D721Med (cell line): ENCODE data around the gene RIF1.

Experiments used
- DNase-seq: peaks from one replicate; pipeline ENCODE4 v3.0.0; 2011; ENCODE audit warnings: low spot score; ENCODE audit not compliant: insufficient read length
- FAIRE-seq: peaks from 2 replicates; lab custom pipeline; 2011; peaks lifted over from hg19 to GRCh38; lab: Jason Lieb, UNC
- TF ChIP-seq, protein P1 (sequence below): IDR thresholded peaks from 2 replicates; pipeline ENCODE4 v1.5.1; 2012; ENCODE audit warnings: mild to moderate bottlenecking, control low read depth; ENCODE audit not compliant: insufficient read depth; ENCODE audit errors: missing control alignments

The RIF1 gene

DNA sequence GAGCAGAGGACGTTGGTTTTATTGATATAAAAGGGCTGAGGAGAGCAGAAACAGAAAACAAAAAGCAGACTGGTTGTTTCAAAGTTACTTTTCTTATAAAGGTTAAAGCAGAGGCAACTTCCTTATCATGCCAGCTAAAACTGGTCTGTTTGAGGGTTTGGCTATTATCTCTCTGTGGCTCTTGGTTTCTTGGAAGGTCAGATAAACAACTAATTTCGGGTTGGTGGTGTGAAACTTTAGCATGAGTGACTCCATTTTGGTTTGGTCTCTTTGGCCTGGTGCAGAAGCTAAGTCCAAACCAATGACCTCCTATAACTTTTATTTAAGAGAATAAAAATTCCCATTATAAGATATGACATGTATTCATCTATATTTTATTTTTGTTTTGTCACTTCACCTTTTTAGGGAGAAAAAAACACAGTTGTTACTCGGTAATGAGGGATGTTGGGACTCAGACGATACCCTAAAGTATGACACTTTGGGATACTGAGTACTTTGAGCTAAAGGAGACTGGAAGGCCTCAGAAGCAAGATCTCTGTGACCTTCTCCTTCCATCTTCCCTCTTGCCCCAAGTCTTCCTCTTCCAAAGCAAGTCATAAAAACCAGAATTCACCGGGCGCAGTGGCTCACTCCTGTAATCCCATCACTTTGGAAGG, 29.0 kb upstream of the RIF1 start:
- DNase-seq: no peak
- TF ChIP-seq, protein P1, sequence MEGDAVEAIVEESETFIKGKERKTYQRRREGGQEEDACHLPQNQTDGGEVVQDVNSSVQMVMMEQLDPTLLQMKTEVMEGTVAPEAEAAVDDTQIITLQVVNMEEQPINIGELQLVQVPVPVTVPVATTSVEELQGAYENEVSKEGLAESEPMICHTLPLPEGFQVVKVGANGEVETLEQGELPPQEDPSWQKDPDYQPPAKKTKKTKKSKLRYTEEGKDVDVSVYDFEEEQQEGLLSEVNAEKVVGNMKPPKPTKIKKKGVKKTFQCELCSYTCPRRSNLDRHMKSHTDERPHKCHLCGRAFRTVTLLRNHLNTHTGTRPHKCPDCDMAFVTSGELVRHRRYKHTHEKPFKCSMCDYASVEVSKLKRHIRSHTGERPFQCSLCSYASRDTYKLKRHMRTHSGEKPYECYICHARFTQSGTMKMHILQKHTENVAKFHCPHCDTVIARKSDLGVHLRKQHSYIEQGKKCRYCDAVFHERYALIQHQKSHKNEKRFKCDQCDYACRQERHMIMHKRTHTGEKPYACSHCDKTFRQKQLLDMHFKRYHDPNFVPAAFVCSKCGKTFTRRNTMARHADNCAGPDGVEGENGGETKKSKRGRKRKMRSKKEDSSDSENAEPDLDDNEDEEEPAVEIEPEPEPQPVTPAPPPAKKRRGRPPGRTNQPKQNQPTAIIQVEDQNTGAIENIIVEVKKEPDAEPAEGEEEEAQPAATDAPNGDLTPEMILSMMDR: no peak
- FAIRE-seq: no peak

DNA sequence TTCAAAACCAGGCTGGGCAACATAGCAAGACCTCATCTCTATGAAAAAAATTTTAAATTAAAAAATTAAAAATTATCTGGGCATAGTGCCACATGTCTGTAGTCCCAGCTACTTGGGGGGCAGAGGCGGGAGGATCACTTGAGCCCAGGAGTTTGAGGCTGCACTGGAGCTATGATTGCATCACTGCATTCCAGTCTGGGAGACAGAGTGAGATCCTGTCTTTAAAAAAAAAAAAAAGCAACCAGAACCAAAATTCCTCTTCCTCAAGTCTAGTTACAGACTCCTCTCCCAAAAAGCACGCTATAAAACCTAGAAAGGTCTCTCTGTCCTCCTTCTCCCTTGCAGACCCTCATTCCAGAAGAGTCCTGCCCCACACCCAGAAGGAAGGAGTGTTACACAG, 28.4 kb upstream of the RIF1 start:
- no peak for FAIRE-seq
- DNase-seq: no peak
- TF ChIP-seq, protein P1: no peak

DNA sequence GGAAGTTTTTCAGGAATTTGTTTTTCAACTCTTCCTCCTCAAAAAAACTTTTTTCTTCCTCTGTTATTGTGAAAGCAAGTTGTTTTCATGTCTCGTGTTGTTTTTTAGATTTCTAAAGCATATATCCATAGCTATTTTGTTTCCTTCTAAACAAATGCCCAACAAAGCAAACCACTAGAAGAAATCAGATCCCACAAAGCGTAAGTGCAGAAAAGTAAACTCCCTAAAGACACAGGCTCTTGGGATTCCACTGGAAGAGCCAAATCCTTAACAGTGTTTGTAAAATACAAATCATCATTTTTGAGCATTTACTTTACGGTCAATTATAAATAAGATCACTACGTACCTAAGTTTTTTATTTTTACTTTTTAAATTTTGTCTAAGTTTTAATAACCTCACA, 21.7 kb upstream of the RIF1 start:
- TF ChIP-seq, protein P1: no peak
- DNase-seq: no peak
- no peak for FAIRE-seq

DNA sequence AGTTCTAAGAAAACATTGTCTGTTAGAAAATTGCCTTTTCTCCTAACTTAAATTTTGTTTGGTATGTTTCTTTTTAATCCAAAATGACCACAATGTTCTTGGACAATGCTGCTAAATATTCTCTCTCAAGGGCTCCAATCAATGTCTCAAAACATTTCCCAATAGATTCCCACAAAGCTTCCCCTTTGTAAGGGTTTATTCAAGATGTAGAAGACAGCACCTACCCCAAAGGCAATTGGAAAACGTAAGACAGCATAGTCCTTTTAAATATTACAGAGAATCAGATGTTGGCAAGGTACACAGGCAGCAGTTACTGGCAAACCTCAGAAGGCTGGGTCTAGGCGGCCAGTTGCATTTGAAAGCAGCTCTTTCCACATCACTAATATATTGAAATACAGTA, 18.3 kb upstream of the RIF1 start:
- no peak for DNase-seq
- no peak for FAIRE-seq

DNA sequence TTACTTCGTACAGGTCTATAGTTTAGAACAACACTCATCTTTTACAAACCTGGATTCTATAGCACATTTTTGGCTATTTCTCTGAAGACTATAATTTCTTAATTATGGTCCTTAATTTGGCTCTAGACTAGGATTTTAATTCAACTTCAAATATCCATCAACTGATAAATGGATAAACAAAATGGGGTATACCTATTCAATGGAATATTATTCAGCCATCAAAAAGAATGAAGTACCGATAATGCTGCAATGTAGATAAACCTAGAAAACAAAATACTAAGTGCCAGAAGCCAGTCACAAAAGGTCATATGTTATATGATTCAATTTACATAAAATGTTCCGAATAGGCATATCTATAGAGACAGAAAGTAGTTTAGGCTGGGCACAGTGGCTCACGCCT, 15.2 kb upstream of the RIF1 start:
- DNase-seq: no peak
- FAIRE-seq: peak; percentile 6
- TF ChIP-seq, protein P1: no peak

More for the DNA sequence above, 18.3 kb upstream of the RIF1 start:
- TF ChIP-seq, protein P1: no peak

DNA sequence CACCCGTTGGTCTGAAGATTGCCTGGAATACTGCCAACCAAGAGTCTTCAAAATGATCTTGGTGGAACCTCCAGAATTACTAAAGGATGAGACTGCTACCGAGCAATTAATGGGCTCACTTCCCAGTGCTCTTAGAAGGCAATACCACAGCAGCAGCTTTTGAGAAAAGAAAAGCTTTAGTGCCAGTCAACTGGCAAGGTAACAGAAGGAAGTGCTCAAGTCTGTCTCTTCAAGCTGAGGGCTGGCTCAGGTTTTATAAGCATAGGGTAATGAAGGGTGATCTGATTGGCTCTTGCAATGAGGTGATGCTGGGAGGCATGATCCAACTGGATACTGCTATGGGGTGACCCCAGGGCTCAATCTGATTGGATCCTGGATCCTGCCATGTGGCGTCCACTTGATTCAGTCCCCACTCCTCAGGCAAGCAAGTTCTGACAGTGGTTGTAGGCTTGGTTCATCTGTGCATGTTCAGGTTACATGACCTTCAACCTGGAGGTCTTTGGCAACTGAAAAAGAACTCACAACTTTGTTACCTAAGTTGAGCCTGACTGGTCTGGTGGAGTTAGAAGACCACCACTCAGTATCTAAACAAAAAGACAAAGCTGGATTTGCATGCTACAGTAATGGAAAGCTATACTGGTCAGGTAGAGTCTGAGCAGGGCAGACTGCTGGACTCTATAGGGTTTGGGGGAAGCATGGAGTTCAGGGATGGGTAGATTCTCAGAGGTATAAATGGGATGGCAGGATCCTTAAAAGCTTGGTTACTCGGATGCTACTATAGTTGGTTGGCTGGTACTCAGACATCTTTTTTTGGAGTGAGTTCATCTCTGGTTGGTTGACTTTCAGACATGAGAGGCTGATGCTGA, 14.0 kb upstream of the RIF1 start:
- DNase-seq (no peak), FAIRE-seq (no peak)
- TF ChIP-seq, protein P1: no peak

DNA sequence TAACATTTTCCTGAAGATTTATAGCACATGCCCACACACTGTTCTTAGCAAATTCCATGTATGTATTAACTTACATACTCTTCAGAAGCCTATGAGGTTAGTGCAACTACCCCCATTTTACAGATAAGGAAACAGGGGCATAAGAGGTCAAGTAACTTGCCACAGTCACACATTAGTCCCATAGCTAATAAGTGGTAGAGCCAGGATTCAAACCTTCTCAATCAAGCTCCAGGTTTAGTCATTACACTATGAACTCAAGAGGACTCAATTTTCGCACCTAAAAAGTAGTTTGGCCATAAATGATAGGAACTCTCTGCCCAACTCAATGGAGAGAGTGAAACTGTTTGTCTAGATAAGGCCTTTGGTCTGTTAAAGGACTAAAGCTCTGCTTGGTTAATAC, 9.7 kb upstream of the RIF1 start:
- DNase-seq (no peak), FAIRE-seq (no peak)
- TF ChIP-seq, protein P1: no peak
